Hypothalamus (tissue), 51 donors: ENCODE results near the gene FAM90A26.
"Not testable (repeated sequence)": the region's sequence is repeated elsewhere in the genome, so short reads cannot be mapped to it uniquely, and the experiment has no call there.

Experiments used
- DNase-seq, 51 donors: peaks; one replicate each; lab custom pipeline; 2025; lab: John Stamatoyannopoulos, UW

FAM90A26 gene, protein sequence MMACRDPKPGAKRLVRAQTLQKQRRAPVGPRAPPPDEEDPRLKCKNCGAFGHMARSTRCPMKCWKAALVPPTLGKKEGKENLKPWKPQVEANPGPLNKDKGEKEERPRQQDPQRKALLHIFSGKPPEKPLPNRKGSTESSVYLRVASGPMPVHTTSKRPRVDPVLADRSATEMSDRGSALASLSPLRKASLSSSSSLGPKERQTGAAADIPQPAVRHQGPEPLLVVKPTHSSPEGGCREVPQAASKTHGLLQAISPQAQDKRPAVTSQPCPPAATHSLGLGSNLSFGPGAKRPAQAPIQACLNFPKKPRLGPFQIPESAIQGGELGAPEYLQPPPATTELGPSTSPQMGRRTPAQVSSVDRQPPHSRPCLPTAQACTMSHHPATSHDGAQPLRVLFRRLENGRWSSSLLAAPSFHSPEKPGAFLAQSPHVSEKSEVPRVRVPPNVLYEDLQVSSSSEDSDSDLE

DNA sequence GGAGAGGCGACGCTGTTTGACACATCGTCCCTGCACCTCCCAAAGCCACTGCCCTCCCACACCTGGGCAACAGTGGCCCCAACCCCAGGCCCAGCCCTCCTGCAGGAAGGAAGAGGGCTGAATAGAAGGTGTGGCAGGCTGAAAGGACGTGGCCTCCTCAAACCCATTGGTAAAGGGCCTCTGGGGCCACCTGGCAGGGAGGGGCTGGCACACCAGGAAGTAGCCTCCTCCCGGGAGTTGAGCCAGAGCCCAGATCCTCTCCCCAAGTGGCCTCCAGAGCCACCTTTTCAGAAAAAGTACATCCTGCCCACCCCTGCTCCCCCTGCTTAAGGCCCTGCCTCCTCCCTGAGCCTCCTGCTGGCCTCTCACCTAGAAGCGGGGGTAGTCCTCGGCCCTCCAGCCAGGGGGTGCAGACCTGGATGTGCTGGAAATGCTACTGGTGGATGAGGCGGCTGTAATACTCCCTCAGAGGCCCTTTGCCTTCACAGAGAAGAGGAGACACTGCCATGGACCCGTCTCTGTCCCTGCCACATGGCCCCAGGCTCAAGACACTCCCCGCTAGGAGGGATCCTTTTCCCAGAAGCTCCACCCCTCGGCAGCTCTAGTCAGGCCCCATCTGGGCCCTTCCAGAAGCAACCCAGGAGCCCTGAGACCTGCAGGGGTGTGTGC, at the start of gene FAM90A26:
Gene FAM90A26, plus strand, starts transcription at position 619 of the 669 bp plus-strand sequence. CDS start 2,764 bp downstream, outside the sequence.
- not testable (repeated sequence) for DNase-seq

DNA sequence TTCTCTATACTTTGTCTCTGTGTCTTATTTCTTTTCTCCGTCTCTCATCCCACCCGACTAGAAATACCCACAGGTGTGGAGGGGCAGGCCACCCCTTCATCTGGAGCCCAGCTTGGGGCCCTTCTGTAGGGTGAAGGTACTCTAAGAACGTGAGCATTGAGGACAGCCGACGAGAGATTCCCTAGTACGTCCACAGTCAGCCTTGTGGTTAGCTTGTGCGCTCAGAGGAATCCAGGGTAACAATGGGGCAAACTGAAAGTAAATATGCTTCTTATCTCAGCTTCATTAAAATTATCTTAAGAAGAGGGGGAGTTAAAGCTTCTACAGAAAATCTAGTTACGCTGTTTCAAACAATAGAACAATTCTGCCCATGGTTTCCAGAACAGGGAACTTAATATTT, 47.5 kb upstream of the FAM90A26 start:
- DNase-seq: not testable (repeated sequence)

DNA sequence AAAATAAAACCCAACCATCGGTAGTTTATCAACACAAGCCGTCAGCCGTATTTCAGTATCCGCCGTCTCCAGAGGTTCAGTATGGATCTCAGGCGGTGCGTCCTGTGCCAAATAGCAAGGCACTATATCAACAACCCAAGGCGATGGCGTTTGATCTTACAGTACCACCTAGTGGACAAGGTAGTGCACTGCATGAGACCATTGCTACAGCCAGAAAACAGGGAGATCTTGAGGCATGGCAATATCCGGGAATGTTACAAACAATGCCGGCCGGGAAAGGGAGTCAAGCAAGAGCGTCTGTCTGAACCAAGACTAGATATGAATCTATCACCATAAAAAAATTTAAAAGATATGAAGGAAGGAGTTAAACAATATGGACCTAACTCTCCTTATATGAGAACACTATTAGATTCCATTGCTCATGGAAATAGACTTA, 46.6 kb upstream of the FAM90A26 start:
- DNase-seq: peak in 32 of 51 donors; percentile 1 to 70 (median 34)

DNA sequence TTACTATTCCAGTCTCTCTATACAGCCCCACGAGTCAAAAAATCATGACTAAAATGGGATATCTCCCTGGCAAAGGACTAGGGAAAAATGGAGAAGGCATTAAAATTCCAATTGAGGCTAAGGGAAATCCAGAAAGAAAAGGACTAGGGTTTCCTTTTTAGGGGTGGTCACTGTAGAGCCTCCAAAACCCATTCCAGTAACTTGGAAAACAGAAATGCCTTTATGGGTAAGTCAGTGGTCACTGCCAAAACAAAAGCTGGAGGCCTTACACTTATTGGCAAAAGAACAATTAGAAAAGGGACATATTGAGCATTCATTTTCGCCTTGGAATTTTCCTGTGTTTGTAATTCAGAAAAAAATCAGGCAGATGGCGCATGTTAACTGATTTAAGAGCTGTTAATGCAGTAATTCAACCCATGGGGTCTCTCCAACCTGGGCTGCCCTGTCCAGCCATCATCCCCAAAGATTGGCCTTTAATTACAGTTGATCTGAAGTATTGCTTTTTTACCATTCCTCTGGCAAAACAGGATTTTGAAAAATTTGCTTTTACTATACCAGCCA, 44.5 kb upstream of the FAM90A26 start:
- DNase-seq: not testable (repeated sequence)

DNA sequence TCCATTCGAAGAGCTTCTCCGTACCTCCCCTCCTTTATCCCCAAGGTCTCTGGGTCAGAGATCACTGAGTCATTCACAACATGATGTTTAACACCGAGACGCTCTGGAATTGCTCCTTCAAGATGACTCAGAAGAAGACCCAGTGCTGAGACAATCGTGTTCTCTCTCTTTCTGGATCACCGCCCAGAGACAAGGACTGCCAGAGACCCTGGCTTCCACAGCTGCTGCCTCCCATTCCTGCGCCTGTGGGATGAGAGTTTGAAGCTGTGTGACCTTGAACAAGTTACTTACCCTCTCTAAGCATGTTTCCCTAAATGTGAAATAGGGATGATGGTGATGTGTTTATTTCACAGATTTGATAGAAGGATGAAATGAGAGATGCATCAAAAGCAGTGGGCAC, 38.8 kb upstream of the FAM90A26 start:
- DNase-seq: not testable (repeated sequence)

DNA sequence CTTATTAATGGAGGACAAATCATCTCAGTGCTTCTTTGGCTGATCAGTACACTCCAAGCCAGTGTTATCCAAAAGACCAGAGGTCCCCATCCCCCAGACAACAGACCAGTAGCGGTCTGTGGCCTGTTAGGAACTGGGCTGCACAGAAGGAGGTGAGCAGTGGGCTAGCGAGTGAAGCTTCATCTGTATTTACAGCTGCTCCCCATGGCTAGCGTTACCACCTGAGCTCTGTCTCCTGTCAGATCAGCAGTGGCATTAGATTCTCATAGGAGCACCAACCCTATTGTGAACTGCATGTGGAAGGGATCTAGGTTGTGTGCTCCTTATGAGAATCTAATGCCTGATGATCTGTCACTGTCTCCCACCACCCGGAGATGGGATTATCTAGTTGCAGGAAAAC, 37.4 kb upstream of the FAM90A26 start:
- not testable (repeated sequence) for DNase-seq

DNA sequence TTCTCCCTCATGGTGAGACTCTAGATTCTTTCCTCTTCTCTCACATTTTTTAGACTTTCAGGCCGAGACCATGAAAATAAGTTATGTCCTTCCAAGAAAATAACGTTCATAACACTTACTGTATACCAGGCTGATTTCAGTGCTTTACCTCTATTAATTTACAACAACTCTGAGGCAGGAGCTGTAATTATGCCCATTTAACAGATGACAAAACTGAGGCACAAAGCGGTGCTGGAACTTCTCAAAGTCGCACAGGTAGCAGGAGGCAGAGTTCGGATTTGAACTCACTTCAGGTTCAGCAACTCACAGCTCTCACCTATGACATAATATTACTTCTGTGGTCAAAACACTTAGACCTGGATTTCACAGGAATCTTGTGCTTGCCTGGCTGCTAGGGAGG, 36.2 kb upstream of the FAM90A26 start:
- not testable (repeated sequence) for DNase-seq

DNA sequence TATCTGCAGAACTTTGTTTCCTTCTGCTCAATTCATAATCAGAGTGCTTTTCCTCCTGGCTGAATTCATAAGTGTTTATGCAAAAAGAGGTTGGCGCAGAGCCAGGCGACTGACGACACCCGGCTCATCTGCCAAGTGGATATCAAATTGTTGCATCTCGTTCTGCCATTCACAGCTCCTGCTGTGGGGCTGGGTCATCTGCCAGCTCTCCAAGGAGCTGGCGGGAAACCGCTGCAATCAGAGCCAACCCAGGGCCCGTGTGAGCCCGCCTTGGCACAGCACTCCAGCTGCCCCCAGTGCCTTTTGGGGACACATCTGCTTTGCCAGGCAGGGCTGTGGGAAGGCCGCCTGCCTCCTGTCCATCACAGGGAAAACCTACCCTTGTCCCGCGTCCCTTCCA, 35.7 kb upstream of the FAM90A26 start:
- peak in 37 of 51 donors; percentile 3 to 78 (median 45) for DNase-seq

DNA sequence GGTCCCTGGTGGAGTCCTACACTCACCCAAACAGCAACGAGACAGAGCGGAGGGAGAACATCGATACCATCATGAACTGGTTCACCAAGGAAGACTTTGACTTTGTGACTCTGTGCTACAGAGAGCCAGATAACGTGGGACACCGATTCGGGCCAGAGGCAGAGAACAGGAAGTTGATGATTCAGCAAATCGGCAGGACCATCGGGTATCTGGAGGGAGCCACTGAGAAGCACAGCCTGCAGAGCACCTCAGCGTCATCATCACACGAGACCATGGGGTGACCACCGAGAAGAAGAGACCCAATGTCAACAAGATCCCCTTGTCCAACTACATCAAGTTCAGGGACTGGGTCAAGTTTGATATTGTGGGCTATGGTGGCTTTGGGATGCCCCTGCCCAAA, 29.2 kb upstream of the FAM90A26 start:
- DNase-seq: not testable (repeated sequence)

DNA sequence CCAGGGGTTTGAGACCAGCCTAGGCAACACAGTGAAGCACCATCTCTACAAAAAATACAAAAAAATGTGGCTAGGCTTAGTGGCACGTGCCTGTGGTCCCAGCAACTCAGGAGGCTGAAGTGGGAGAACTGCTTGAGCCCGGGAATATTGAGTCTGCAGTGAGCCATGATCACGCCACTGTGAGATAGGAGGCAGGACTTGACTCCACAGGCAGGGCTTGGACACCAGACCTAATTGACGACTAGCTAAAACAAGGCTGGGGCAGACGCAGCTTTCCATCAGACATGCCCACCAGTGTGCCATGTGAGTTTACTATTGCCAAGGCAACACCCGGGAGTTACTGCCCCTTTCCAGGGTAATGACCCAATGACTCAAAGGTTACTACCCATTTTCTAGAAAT, 27.4 kb upstream of the FAM90A26 start:
- DNase-seq: not testable (repeated sequence)

DNA sequence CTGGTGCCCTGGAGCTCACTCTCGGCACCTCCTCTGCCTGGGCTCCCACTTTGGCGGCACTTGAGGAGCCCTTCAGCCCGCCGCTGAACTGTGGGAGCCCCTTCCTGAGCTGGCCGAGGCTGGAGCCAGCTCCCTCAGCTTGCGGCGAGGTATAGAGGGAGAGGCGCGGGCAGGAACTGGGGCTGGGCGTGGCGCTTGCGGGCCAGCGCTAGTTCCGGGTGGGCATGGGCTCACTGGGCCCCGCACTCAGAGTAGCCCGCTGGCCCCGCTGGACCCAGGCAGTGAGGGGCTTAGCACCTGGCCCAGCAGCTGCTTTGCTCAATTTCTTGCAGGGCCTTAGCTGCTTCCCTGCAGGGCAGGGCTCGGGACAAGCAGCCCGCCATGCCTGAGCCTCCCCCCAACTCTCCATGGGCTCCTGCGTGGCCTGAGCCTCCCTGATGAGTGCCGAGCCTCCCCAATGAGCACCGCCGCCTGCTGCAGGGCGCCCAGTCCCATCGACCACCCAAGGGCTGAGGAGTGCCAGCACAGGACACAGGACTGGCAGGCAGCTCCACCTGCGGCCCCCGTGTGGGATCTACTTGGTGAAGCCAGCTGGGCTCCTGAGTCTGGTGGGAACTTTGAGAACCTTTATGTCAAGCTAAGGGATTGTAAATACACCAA, 26.7 kb upstream of the FAM90A26 start:
- DNase-seq: no peak

DNA sequence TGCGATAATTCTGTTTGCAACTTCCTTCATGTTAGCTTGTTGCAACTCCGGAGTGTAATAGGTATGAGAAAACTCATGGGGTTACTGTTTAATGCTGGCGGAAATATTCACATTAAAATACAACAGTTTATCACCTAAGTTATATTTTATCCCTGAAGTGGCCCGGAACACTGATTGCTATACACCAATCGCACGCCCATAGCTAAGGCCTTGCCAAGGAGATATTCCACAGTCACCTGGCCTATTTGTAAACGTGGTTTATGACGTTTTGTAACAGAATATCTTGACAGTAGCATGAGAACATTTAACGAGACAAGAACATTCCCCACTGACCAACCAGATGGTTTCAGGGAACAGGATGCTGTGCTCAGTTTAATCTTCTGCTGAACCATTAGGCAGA, 23.2 kb upstream of the FAM90A26 start:
- no peak for DNase-seq

DNA sequence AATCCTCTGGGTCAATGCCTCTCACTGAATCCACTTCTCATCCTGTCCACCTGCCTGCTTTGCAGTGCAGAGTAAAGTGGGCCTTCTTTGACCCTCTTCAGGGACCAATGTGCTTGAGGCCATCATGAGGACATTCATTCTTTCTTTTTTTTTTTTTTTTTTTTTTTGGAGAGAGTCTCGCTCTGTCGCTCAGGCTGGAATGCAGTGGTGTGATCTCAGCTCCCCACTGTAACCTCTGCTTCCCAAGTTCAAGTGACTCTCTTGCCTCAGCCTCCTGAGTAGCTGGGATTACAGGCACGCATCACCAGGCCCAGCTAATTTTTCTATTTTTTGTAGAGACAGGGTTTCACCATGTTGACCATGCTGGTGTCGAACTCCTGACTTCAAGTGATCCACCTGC, 22.8 kb upstream of the FAM90A26 start:
- DNase-seq: not testable (repeated sequence)

DNA sequence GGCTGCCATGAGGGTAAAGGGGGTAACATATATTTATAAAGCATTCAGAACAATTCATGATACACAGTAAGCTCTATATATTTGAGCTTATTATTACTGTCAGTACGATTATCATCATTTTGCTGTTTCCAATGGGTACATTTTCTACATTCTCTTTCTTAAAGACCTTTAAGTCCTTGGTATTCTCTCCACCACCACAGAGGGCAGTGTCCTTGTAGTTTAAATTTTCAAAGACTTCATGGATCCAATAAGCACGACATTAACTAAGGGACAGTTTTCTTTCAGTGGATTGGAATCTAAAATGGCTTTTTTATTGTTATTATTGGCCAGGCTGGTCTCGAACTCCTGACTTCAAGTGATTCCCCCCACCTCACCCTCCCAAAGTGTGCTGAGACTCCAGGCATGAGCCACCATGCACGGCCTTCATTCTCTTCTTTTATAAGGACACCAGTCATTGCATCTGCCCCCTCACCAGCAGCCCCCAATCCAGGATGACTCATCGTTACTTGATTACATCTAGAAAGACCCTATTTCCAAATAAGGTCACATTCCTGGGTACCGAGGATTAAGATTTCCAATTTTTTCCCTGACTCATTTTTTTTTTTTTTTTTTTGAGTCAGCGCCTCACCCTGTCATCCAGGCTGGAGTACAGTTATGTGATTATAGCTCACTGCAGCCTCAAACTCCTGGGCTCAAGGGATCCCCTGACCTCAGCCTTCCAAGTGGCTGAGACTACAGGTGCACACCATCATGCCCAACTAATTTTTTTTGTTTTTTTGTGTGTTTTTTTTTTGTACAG, 21.4 kb upstream of the FAM90A26 start:
- not testable (repeated sequence) for DNase-seq

DNA sequence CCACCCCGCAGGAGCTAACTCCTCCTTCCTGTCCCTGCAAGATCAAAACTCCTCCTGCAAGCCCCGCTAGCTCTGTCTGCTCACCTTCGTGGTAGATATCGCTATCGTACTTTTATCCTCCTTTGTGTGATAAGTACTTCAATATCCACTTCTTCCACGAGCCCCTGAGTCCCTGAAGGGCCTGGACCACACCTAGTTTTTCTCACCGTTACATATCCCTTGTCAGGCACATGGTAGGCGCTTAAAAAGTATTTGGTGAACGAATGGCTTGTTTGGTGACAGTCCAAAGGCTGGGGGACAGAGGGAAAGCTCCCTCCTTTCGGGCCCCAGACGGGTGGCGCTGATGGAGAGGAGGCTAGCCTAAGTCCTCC, 18.4 kb upstream of the FAM90A26 start:
- peak in 1 of 51 donors; percentile 37 for DNase-seq

DNA sequence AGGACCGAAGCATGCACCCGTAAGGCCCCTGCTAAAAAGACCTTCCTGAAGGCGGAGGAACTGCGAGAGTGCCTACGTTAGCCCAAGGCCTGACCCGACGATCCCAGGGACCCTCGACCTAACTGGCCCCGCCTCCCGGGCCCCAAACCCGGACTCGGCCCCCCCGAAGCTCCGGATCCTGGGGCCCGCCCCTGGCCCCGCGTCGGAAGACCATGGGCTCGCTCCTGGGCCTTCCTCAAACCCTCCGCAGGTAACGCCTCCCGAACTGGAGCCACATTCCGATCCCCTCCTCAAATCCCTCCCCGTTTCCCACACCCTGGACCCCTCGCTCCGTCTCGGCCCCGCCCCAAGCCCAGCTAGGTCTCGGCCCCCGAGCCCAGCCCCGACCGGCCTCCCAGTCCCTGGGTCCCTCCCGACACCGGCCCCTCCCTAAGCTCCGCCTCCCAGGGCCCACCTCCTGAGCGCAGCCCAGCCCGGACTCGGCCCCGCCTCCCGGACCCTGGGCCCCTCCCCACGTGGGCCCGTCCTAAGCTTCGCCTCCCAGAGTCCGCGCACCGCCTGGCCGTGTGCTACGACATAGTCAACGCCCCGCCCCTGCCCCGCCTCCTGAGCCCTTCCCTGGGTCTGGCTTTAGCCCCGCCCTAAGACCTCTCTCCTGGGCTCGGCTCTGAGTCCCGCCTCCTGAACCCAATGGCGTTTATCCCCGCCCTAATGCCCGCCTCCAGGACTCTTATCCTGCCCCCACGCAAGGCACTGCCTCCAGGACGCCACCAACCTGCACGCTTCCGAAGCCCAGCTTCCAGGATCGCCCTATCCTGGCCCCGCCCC, 17.8 kb upstream of the FAM90A26 start:
- DNase-seq: peak in 50 of 51 donors; percentile 66 to 100 (median 95)

DNA sequence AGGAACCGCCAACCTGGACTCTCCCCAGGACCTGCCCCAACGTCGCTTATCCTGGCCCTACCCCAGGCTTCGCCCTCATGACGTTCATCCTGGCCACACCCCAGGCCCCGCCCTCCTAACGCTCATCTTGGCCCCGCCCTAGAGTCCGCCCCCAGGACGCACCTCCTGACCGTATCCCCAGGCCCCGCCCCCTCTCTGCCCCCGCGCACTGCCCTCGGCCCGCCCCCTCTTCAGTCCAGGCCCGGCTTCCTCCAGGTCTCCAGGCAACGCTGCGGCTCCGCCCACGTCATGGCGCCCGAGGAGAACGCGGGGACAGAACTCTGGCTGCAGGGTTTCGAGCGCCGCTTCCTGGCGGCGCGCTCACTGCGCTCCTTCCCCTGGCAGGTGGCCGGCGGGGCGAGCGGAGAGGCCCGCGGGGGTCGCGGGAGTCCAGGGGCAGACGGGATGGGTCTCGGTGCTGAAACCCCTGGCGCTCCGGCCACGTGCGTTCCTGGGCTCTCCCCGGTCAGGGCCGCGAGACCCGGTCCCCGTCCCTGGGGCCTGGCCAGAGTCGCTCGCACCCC, 17.1 kb upstream of the FAM90A26 start:
- peak; percentile 73 to 100 (median 96) for DNase-seq

DNA sequence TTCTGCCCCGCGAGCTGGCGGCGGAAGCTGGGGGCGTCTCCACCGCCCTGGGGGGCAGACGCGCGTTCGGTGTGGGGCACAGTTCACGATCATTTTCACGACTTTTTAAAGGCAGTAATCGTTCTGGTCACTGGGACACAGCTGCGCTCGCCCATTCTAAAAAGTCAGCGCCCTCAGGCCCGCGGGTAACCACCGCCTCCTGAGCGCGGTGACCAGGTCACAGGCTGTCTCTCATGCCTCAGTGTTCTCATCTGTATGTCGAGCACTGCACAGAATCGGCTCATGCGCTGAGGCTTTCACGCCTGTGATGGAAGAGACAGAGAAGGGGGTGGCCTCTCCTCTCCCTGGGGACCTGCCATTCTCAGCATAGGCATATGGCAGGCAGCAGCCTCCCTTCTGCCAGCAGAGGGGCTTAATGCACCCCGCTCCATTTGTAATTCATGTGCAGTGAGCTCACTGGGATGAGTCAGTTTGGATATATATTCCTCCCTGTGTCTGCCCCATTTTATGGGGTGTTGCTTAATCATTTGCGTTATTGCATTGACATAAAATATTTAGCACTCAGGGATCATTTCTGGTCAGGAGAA, 16.5 kb upstream of the FAM90A26 start:
- DNase-seq: peak in 5 of 51 donors; percentile 6 to 43 (median 37)
